BE2C (cell line): ENCODE results near the gene CFAP97.

ENCODE experiments used
- DNase-seq: peaks from one replicate; pipeline ENCODE4 v3.0.0-alpha.2; 2020
- H3K27me3 ChIP-seq: fragments of 250-450 bp; sonication (Bioruptor Pico); 2 replicates; pipeline ENCODE4 v1.5.1; 2020; ENCODE audit warnings: mild to moderate bottlenecking
- H3K36me3 ChIP-seq: fragments of 250-450 bp; sonication (Bioruptor Pico); 2 replicates; pipeline ENCODE4 v1.5.1; 2020; ENCODE audit warnings: mild to moderate bottlenecking
- H3K4me1 ChIP-seq: fragments of 250-450 bp; sonication (Bioruptor Pico); 2 replicates; pipeline ENCODE4 v1.5.1; 2020
- H3K4me3 ChIP-seq: 2 replicates; pipeline ENCODE4 v1.5.1; 2011; ENCODE audit warnings: low read depth, low read length
- H3K9me3 ChIP-seq: fragments of 250-450 bp; sonication (Bioruptor Pico); 2 replicates; pipeline ENCODE4 v1.5.1; 2020
- CTCF ChIP-seq: IDR thresholded peaks from 2 replicates; pipeline ENCODE4 v1.5.1; 2012; ENCODE audit warnings: mild to moderate bottlenecking, low read depth, low read length

The CFAP97 gene

GRCh38 chr4:185113340-185113739 lies 90.5 kb downstream of the CFAP97 start:
- H3K27me3 ChIP-seq, result no peaks in the 10 kb centered on the region
- no peak overlapping the region for H3K4me3 ChIP-seq
- H3K4me1 ChIP-seq, result peaks cover 17% of the 10 kb centered on the region
- no peak for TF ChIP-seq CTCF
- no peaks in the 10 kb centered on the region for H3K36me3 ChIP-seq
- no peak for DNase-seq
- H3K9me3 ChIP-seq, result no peaks in the 10 kb centered on the region

GRCh38 chr4:185112104-185112503 lies 91.7 kb downstream of the CFAP97 start:
- peak; percentile 24 for DNase-seq
- no peak overlapping the region for H3K4me3 ChIP-seq
- peaks cover 14% of the 10 kb centered on the region for H3K4me1 ChIP-seq
- H3K9me3 ChIP-seq, result no peaks in the 10 kb centered on the region
- no peaks in the 10 kb centered on the region for H3K27me3 ChIP-seq
- no peak for TF ChIP-seq CTCF
- no peaks in the 10 kb centered on the region for H3K36me3 ChIP-seq

- no peak for DNase-seq
- peaks cover 10% of the 10 kb centered on the region for H3K4me1 ChIP-seq
- H3K27me3 ChIP-seq, result no peaks in the 10 kb centered on the region
- H3K9me3 ChIP-seq, result no peaks in the 10 kb centered on the region
- no peak overlapping the region for H3K4me3 ChIP-seq
- TF ChIP-seq CTCF, result no peak
- H3K36me3 ChIP-seq, result no peaks in the 10 kb centered on the region
Measured at GRCh38 chr4:185110375-185110823, 93.4 kb downstream of the CFAP97 start.

- no peak for TF ChIP-seq CTCF
- Histone ChIP-seq H3K36me3 (no peaks in the 10 kb centered on the region), H3K4me1 (peaks cover 10% of the 10 kb centered on the region), H3K9me3 (no peaks in the 10 kb centered on the region), H3K4me3 (no peak overlapping the region), H3K27me3 (no peaks in the 10 kb centered on the region)
- no peak for DNase-seq
Measured at GRCh38 chr4:185109736-185110135, 94.1 kb downstream of the CFAP97 start.
